ENCODE data around the gene SLCO6A1.

DNA sequence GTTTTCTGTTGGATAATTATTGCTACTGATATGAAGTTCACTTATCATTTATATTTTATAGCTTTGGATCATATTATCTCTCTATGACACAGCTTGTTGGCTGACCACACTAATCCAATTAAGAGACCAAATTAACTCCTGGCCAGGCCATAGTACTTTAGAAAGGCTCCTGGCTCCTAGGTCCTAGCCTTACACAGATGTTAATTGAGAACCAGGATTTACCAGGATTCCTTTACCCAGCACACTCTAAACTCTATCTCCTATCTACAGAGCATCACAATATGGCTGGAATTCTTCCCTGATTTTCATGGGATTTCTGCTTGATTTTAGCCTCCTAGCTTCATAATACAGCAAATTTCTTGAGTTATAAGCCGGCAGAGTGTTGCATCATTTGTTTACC lies 80.3 kb downstream of the SLCO6A1 start:
- TF ChIP-seq, protein P1, sequence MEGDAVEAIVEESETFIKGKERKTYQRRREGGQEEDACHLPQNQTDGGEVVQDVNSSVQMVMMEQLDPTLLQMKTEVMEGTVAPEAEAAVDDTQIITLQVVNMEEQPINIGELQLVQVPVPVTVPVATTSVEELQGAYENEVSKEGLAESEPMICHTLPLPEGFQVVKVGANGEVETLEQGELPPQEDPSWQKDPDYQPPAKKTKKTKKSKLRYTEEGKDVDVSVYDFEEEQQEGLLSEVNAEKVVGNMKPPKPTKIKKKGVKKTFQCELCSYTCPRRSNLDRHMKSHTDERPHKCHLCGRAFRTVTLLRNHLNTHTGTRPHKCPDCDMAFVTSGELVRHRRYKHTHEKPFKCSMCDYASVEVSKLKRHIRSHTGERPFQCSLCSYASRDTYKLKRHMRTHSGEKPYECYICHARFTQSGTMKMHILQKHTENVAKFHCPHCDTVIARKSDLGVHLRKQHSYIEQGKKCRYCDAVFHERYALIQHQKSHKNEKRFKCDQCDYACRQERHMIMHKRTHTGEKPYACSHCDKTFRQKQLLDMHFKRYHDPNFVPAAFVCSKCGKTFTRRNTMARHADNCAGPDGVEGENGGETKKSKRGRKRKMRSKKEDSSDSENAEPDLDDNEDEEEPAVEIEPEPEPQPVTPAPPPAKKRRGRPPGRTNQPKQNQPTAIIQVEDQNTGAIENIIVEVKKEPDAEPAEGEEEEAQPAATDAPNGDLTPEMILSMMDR (IDR thresholded peaks at IDR 0.05 in 4 of 5, conservative IDR thresholded peaks at IDR 0.05 in 1 of 5): no peak
- no peak for TF ChIP-seq POLR2A (IDR thresholded peaks at IDR 0.05)

Data from gastrocnemius medialis (tissue), 4 donors.